WTC11 (cell line): ENCODE data around the gene ELOB. TPM values are rescaled to one million over a fixed set of nuclear protein-coding genes. Genes with fewer than 3 reads are reported as not detected.
A peak's percentile ranks its signal among the peaks of the same experiment; 100 is the strongest.

Experiments
- ATAC-seq: fragments of 200-7000 bp; cut with Tn5 transposase; 2 replicates; pipeline ENCODE4 v1.10.0; 2021; ENCODE audit warnings: mild to moderate bottlenecking, moderate library complexity
- CTCF ChIA-PET: fragments of 300-600 bp; sonication (Branson Sonifier 250); formaldehyde crosslinking; loops from one replicate; lab custom pipeline; 2021; ENCODE audit warnings: antibody characterized with exemption; lab: Charles Lee
- POLR2A ChIA-PET: fragments of 350-600 bp; sonication (Branson Sonifier 250); formaldehyde crosslinking; loops from one replicate; lab custom pipeline; 2021; ENCODE audit warnings: antibody characterized with exemption; lab: Charles Lee
- DNase-seq: peaks from one replicate; pipeline ENCODE4 v3.0.0; 2021; ENCODE audit warnings: low spot score
- H3K27ac Mint-ChIP-seq: 2 replicates; pipeline ENCODE4 v1.8.0; 2021; ENCODE audit warnings: mixed read lengths
- H3K27me3 Mint-ChIP-seq: 2 replicates; pipeline ENCODE4 v1.8.0; 2021; ENCODE audit warnings: low read depth, mild to moderate bottlenecking, moderate library complexity, mixed read lengths
- H3K36me3 Mint-ChIP-seq: 2 replicates; pipeline ENCODE4 v1.8.0; 2021; ENCODE audit warnings: mixed read lengths
- H3K4me1 Mint-ChIP-seq: 2 replicates; pipeline ENCODE4 v1.8.0; 2022; ENCODE audit warnings: mixed read lengths
- H3K4me3 Mint-ChIP-seq: 2 replicates; pipeline ENCODE4 v1.8.0; 2021; ENCODE audit warnings: mild to moderate bottlenecking, moderate library complexity, mixed read lengths
- H3K9me3 Mint-ChIP-seq: 2 replicates; pipeline ENCODE4 v1.8.0; 2021; ENCODE audit warnings: mixed read lengths
- ARID4B ChIP-seq: sonication (generic); formaldehyde crosslinking; IDR thresholded peaks from 2 replicates; pipeline ENCODE4 v1.8.0; 2023; ENCODE audit warnings: missing genetic modification reagents, mild to moderate bottlenecking, borderline replicate concordance
- ERG ChIP-seq: fragments of 250-450 bp; sonication (Bioruptor Pico); IDR thresholded peaks from 2 replicates; pipeline ENCODE4 v1.8.0; 2021; ENCODE audit warnings: mild to moderate bottlenecking
- IRF1 ChIP-seq: sonication (generic); formaldehyde crosslinking; IDR thresholded peaks from 2 replicates; pipeline ENCODE4 v1.8.0; 2023; ENCODE audit warnings: missing genetic modification reagents
- KAT7 ChIP-seq: sonication (generic); formaldehyde crosslinking; IDR thresholded peaks from 2 replicates; pipeline ENCODE4 v1.8.1; 2023; ENCODE audit warnings: missing genetic modification reagents, mild to moderate bottlenecking, borderline replicate concordance
- TEAD1 ChIP-seq: sonication (generic); formaldehyde crosslinking; IDR thresholded peaks from 2 replicates; pipeline ENCODE4 v1.8.0; 2022; ENCODE audit warnings: mild to moderate bottlenecking, missing genetic modification reagents
- ZNF219 ChIP-seq: sonication (generic); formaldehyde crosslinking; IDR thresholded peaks from 2 replicates; pipeline ENCODE4 v1.8.0; 2023; ENCODE audit warnings: missing genetic modification reagents, mild to moderate bottlenecking, borderline replicate concordance
- ZNF512 ChIP-seq: sonication (generic); formaldehyde crosslinking; IDR thresholded peaks from 2 replicates; pipeline ENCODE4 v1.8.1; 2022; ENCODE audit warnings: missing genetic modification reagents, borderline replicate concordance
- total RNA-seq: library from RNA; stranded (reverse); gene quantifications from 3 replicates; pipeline ENCODE4 v1.2.3, GENCODE V29; 2021

ELOB gene
- total RNA-seq, 1 experiment from 2014 or later: 252 TPM

- Mint-ChIP-seq H3K27ac (peak overlapping the region; percentile 96), H3K9me3 (no peaks in the 10 kb centered on the region), H3K36me3 (peaks cover 17% of the 10 kb centered on the region; the same call in 1 of the 2 replicates), H3K4me1 (peaks cover 23% of the 10 kb centered on the region), H3K27me3 (no peaks in the 10 kb centered on the region), H3K4me3 (peak overlapping the region; percentile 93)
- ATAC-seq (0 out of 2 replicates have a peak, but pooled peaks have one; percentile 2), DNase-seq (peak; percentile 37)
- ChIA-PET POLR2A (interaction anchor here (1.0 kb wide), 1 partner anchor 106 kb away, joined by 3 read pairs; no protein-coding TSS in a partner anchor), CTCF (interaction anchor here (1.4 to 2.0 kb wide), 2 partner anchors 40 to 151 kb away, joined by 4 to 5 read pairs; partner anchors contain the start of gene PRSS21)
- TF ChIP-seq TEAD1 (CRISPR knock-in tag) (0 out of 2 replicates have a peak, but pooled peaks have one; percentile 5), ZNF512 (CRISPR knock-in tag) (no peak), ARID4B (0 out of 2 replicates have a peak, but pooled peaks have one; percentile 26), KAT7 (CRISPR knock-in tag) (0 out of 2 replicates have a peak, but pooled peaks have one; percentile 13), ERG (CRISPR knock-in tag) (no peak), IRF1 (CRISPR knock-in tag) (no peak)
Observed at GRCh38 chr16:2776500-2777139, 460 bp downstream of the ELOB start.

GRCh38 chr16:2775765-2776499 is 1.1 kb downstream of the ELOB start:
- Mint-ChIP-seq H3K9me3 (no peaks in the 10 kb centered on the region), H3K4me1 (peaks cover 23% of the 10 kb centered on the region), H3K4me3 (peak overlapping the region; percentile 93)
- no peak for DNase-seq
- CTCF ChIA-PET: interaction anchor here (0.6 to 1.4 kb wide), 3 partner anchors 41 to 148 kb away, joined by 3 to 4 read pairs (median 3); partner anchors contain the start of gene PRSS21
- no peak for ATAC-seq
- 0 out of 2 replicates have a peak, but pooled peaks have one; percentile 12 for TF ChIP-seq TEAD1 (CRISPR knock-in tag)
- TF ChIP-seq ZNF219 (CRISPR knock-in tag): no peak
- TF ChIP-seq ARID4B: no peak
- TF ChIP-seq, all 79 proteins: peak for 1
- POLR2A ChIA-PET: no interaction called here
- Mint-ChIP-seq H3K27ac (peak overlapping the region; percentile 96), H3K27me3 (no peaks in the 10 kb centered on the region), H3K36me3 (peaks cover 24% of the 10 kb centered on the region)
